Hypothalamus (tissue), 51 donors: ENCODE data around the gene GALNT2.

ENCODE experiments used
- DNase-seq, 51 donors: peaks; one replicate each; lab custom pipeline; 2025; lab: John Stamatoyannopoulos, UW

The GALNT2 gene

DNA sequence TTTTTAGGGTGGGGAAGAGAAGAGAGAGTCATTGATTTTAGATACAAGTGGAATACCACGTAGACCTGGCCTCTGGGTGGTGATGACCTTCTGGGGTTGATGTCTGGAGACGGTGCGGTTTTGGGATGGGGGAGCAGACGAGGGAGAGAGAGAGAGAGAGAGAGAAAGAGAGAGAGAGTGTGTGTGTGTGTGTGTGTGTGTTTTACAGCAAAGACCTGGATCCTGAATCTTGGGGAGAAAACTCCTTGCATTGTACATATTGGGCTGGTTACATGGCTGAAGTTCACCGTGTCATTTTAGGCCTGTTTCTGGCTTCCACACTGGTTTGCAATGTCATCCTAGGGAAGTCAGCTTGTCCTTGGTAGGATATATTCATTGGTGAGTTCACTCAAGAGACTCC lies 89.0 kb downstream of the GALNT2 start:
- DNase-seq, result no peak

DNA sequence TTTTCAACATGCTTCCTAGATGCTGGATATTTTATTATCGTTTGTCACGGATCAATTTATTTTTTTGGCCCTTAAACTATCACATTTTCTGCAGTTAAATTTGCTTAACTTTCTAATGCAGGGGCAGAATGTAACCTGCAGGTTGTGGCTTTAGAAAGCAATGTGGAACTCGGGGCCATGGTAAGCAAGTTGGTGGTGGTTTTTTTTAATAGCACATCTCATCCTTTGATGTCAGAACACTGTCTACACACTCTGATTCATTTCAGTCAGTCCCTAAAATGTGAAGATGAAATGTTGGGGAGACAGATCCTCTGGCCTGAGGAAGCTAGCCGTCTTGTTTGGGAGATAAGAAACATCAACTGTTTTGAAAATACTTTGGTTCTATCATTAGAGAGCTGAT lies 89.5 kb downstream of the GALNT2 start:
- no peak for DNase-seq

- no peak for DNase-seq
Measured at GRCh38 chr1:230157420-230158390, 90.7 kb downstream of the GALNT2 start.

DNA sequence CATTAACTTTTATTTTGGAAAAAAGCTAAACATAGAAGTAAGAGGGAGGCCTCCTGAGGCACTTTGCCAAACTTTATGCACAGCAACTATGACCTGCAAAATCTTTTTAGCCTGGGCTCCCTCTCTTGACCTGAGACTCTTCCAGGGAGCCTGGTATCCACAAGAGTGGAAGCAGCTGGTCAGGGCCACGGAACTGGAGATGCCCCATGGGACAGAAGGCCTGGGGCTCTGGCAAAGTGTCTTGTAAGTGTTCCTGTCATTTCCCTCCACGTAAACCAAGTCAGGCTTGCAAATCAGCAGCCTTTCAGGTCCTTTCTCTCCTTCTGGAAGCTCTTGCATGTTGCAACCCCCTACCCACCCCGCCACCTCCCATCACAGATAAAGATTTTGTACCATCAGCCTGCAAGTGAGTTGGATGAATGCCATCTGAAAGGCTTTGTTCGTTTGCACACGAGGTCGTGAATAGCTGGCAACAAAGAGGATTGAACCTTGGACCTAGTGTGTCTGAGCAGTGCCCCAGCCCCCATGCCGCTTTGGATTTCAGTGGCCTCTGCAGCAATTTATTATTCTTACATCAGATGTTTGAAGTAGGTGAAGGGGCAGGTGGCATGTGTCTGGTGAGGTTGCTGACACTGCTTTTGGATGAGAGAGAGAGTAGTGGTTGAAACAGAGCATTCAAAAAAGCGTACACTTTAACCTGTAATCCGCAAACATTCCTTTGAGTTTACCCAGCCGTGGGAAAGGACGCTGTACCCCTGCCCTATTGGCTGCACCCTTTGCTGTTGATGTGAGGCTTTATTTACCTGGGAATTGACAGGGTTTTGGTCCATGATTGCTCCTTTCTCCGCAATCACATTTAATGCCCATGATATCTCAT lies 91.6 kb downstream of the GALNT2 start:
- DNase-seq, result no peak

- no peak for DNase-seq
Measured at GRCh38 chr1:230159580-230159979, 92.5 kb downstream of the GALNT2 start.

DNA sequence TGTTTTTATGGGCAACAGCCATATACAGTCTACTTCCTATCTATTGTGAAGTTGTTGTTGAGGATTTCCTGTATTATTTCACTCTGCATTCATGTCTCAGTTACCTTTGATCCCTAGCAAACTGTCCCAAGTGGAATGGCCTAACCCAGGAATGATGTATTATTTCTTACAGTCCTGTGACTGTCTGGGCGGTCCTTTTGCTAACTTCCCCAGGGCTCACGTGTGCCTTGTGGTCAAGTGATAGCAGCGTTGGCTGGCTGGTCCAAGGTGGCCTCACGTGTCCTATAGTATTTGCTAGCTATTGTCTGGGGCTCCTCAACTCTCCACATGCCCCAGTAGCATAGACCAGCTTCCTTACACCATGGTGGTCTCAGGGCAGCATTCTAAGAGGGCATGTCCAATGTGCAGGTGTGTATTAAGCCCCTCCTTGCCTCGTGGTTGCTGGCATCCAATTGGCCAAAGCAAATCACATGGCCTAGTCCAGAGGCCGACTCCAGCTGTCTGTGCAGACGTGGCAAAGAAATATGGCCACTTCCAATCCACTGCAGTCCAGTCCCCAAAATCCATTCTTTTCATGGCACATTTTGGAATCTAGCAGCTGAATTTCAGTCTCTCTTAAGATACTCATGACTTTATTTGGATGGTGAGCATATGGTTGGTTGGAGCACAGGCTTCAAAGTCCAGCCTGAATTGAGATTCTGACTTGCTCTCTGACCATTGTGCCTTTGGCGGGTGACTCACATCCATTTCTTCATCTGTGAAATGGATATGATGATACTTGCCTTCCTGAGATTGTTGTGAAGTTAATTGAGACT lies 94.1 kb downstream of the GALNT2 start:
- no peak for DNase-seq

DNA sequence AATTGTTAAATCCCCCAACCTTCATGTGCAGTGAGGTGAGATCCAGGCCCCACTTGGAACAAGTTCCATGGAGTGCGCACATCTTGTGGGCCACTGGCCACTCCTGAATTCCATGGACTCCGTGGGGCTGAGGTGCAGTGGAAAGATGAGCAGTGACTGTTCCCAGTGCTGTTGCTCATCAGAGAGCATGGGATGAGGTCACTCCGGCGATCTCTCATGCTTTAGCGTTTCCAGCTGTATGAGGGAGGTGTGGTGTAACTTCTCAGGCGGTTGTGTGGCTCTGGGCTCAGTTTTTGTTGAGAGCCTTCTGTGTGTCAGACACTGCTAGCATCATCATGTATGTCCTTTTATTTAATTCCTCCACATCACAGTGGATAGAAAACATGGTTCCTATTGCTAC lies 96.2 kb downstream of the GALNT2 start:
- no peak for DNase-seq

GRCh38 chr1:230163719-230164118 lies 96.7 kb downstream of the GALNT2 start:
- DNase-seq, result no peak

DNA sequence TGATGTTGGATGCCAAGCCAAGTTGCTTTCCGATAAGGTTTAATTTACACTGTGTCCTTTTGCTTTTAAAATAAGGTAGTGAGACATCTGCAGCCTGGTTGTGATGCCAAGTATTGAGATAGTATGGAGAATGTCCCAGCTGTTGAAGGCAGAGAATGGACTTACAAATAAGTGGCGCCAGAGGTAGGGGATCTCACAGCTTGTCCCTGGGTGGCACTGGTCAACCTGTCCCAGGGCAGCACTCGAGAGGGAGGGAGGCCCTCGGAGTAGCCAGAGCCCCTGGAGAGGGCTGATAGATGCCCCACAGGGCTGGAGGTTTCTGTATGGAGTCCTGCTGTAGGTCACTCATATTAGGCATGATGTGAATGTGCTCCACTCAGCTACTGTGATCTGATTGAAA lies 98.5 kb downstream of the GALNT2 start:
- DNase-seq, result no peak

GRCh38 chr1:230166366-230167132 lies 99.5 kb downstream of the GALNT2 start:
- DNase-seq, result no peak

DNA sequence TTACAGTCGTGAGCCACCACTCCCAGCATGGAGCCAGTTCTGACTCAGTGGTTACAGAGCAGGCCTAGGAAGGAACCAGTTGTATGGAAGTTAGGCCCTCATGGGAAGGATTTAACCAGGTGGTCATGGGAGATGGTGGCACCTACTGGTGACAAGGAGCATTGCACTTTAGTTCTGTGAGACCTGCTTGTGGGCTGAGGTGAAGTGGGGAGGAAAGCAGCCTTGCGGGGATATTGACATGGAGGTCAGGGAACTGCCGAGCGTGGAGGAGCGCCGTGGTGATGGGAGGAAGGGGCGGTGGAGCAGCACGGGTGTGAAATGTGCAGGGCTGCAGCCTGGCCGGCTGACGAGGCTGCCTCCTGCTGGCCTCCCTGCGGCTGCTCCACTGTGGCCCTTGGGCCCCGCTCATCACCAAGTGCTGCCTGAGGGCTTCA lies 100.4 kb downstream of the GALNT2 start:
- DNase-seq, result no peak

GRCh38 chr1:230169454-230170152 lies 102.6 kb downstream of the GALNT2 start:
- peak in 1 of 51 donors; percentile 53 for DNase-seq

DNA sequence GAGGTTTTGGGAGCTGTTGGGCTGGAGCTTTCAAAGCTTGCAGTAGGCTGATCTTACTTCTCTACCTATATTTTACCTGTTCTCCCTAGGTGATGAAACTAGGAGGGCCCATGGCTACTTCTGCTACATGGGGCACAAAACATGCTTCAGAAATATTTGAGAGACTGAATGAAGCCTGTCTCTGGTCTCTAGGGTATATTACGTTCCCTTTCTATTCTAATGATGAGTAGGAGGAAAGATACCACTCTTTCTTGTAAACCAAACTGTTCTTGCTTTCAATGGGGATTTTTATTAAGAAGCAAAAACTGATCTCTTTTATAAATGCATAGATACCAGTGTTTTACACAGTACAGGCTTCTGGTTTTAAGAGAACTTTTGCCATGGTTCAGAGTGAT lies 103.1 kb downstream of the GALNT2 start:
- no peak for DNase-seq

DNA sequence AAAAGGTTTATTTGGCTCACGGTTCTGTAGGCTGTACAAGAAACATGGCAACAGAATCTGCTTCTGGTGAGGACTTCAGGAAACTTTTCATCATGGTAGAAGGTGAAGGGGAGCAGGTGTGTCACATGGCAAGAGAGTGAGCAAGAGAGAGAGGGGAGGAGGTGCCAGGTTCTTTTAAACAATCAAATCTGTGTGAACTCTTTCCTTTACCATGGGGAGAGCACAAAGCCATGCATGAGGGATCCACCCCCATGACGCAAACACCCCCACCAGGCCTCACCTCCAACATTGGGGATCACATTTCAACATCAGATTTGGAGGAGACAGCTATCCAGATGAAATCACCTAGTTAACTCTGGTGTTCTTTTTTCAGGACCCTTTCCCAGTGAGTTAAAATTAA lies 103.6 kb downstream of the GALNT2 start:
- DNase-seq, result no peak

DNA sequence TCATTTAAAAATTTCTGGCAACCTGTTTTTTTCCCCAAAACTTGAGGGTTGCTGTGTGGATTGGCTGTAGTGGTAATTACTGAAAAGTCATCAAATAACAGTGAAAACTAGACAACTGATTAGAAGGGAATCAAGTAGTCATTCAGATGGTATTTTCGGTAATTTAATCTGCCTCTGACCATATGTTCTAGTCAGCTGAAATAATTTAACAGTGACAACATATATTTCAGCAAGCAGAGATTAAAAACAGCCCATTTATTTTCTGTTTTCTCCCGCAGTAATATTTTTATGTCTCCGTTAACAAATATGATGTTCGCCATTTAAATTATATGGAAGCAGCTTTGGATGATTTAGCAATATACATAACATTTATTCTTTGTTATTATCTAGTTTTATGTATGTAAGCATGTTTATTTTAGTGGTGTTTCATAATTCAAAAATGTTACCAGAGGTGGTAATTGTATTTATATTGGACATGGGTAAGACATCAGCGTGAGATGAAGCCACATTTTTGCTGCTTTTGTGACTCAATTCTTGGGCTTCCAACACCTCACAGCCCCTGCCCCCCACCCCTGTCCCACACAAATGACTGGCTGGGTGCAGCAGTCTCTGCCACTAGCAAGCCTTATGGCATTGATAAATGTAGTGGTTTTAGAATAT lies 104.4 kb downstream of the GALNT2 start:
- no peak for DNase-seq

- DNase-seq, result no peak
Measured at GRCh38 chr1:230172016-230172537, 105.0 kb downstream of the GALNT2 start.

DNA sequence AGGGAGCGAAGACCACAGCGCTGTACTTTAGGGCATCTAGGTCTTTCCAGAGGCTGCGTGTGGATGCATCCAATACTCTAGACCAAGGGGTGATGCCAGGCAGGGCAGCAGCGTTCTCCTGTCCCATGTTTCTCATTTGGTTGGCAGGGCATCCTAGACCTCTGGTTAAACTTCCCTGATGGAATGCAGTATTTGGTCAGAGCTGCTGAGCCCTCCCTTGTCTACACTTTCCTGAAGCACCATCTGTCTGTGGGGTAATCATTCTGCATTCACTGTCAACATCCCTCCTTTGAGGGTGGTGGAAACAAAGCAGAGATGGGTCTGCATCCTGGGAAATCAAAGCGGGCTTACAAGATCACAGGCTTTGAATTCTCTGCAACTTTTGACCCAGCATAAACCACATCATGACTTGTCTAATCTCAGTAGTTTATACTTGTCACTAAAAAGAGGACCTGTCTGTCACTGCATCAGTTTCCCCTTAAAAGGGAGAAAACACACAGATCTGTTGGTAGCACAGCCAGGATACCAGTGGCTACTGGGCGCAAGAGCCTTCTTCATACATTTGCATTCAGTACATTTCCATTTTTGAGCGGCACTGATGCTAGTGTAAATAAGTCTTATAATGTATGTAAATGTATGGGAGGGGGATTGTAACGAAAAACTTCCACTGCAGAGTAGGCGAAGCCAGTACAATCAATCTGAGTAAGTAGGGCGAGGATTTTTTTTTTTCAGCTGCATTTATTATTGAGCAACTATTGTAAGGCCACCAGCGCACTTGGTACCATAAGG lies 106.3 kb downstream of the GALNT2 start:
- DNase-seq, result no peak

- DNase-seq, result no peak
Measured at GRCh38 chr1:230174041-230174440, 107.0 kb downstream of the GALNT2 start.
